ENCODE data around the gene SETBP1. TPM values are rescaled to one million over a fixed set of nuclear protein-coding genes. Genes with fewer than 3 reads are reported as not detected.

The SETBP1 gene
- total RNA-seq, 1 experiment from 2014 or later = 2.7 TPM

GRCh38 chr18:45106331-45106774 is 425.7 kb downstream of the SETBP1 start:
- DNase-seq (ENCODE audit: low read depth) = peak; percentile 79

GRCh38 chr18:45107425-45107824 is 426.7 kb downstream of the SETBP1 start:
- peak; percentile 36 for DNase-seq (ENCODE audit: low read depth)

GRCh38 chr18:45108754-45109153 is 428.1 kb downstream of the SETBP1 start:
- DNase-seq (ENCODE audit: low read depth) = no peak

GRCh38 chr18:45109271-45109670 is 428.6 kb downstream of the SETBP1 start:
- no peak for DNase-seq (ENCODE audit: low read depth)

GRCh38 chr18:45109706-45110105 is 429.0 kb downstream of the SETBP1 start:
- no peak for DNase-seq (ENCODE audit: low read depth)

- DNase-seq (ENCODE audit: low read depth) = peak; percentile 50
Observed at GRCh38 chr18:45110577-45111501, 430.2 kb downstream of the SETBP1 start.

- no peak for DNase-seq (ENCODE audit: low read depth)
Observed at GRCh38 chr18:45111502-45111848, 430.8 kb downstream of the SETBP1 start.

- DNase-seq (ENCODE audit: low read depth) = no peak
Observed at GRCh38 chr18:45112682-45113081, 432.0 kb downstream of the SETBP1 start.

GRCh38 chr18:45116116-45116515 is 435.4 kb downstream of the SETBP1 start:
- no peak for DNase-seq (ENCODE audit: low read depth)

Small RNAs within 50 kb of the gene (small RNA-seq; reads per million reads assigned to genes)
- gene MIR4319 = not detected
